ENCODE results near the gene NKAIN2. TPM values are rescaled to one million over a fixed set of nuclear protein-coding genes. Genes with fewer than 3 reads are reported as not detected.

NKAIN2 gene
- total RNA-seq, 2 donors from 2014 or later = 0.29 TPM; not detected in 1

- Histone ChIP-seq H3K9ac (ENCODE audit: extremely low read depth, low read length, poor library complexity, severe bottlenecking) (no peak overlapping the region), H3K9me3 (ENCODE audit: control insufficient read depth, low read length) (no peaks in the 10 kb centered on the region), H3K27me3 (ENCODE audit: control insufficient read depth, insufficient read depth, low read length, poor library complexity, severe bottlenecking) (no peaks in the 10 kb centered on the region), H3K36me3 (ENCODE audit: control insufficient read depth, insufficient read depth, low read length) (no peaks in the 10 kb centered on the region), H3K4me1 (ENCODE audit: control insufficient read depth, insufficient read depth, low read length) (no peaks in the 10 kb centered on the region), H3K27ac (ENCODE audit: low read depth, low read length) (no peak overlapping the region), H3K4me3 (ENCODE audit: low read length) (no peak overlapping the region)
- DNase-seq = no peak
- TF ChIP-seq CTCF (conservative IDR thresholded peaks at IDR 0.05) = no peak
- H3K9me3 Mint-ChIP-seq = no peaks in the 10 kb centered on the region
- no peaks in the 10 kb centered on the region for H3K27me3 Mint-ChIP-seq (ENCODE audit: insufficient read depth)
- no peaks in the 10 kb centered on the region for H3K36me3 Mint-ChIP-seq (ENCODE audit: low read depth)
- H3K4me3 Mint-ChIP-seq = no peak overlapping the region
- no peak overlapping the region for H3K27ac Mint-ChIP-seq
- 98% methylated on average over 4 of the region's 4 CpGs; no CpG with 5 or more reads in 1 of the 2 experiments for WGBS, 2 experiments (ENCODE audit: insufficient coverage in 1 of 2, insufficient read length in 1 of 2)
- no peaks in the 10 kb centered on the region for H3K4me1 Mint-ChIP-seq
Measured at GRCh38 chr6:124355146-124355545, 551.5 kb downstream of the NKAIN2 start.

GRCh38 chr6:124356276-124356810 lies 552.7 kb downstream of the NKAIN2 start:
- no peaks in the 10 kb centered on the region for H3K36me3 ChIP-seq (ENCODE audit: control insufficient read depth, insufficient read depth, low read length)
- Mint-ChIP-seq H3K9me3 (no peaks in the 10 kb centered on the region), H3K4me3 (no peak overlapping the region), H3K36me3 (ENCODE audit: low read depth) (no peaks in the 10 kb centered on the region), H3K4me1 (no peaks in the 10 kb centered on the region), H3K27ac (no peak overlapping the region), H3K27me3 (ENCODE audit: insufficient read depth) (no peaks in the 10 kb centered on the region)
- H3K9me3 ChIP-seq (ENCODE audit: control insufficient read depth, low read length) = no peaks in the 10 kb centered on the region
- no peak for DNase-seq
- no peaks in the 10 kb centered on the region for H3K27me3 ChIP-seq (ENCODE audit: control insufficient read depth, insufficient read depth, low read length, poor library complexity, severe bottlenecking)
- H3K4me3 ChIP-seq (ENCODE audit: low read length) = no peak overlapping the region
- H3K9ac ChIP-seq (ENCODE audit: extremely low read depth, low read length, poor library complexity, severe bottlenecking) = no peak overlapping the region
- 70 to 80% methylated on average over 4 to 5 of the region's 5 CpGs for WGBS, 2 experiments (ENCODE audit: insufficient coverage in 1 of 2, insufficient read length in 1 of 2)
- TF ChIP-seq CTCF (conservative IDR thresholded peaks at IDR 0.05) = no peak
- no peaks in the 10 kb centered on the region for H3K4me1 ChIP-seq (ENCODE audit: control insufficient read depth, insufficient read depth, low read length)
- no peak overlapping the region for H3K27ac ChIP-seq (ENCODE audit: low read depth, low read length)

- no peak overlapping the region for H3K4me3 Mint-ChIP-seq
- Histone ChIP-seq H3K4me1 (ENCODE audit: control insufficient read depth, insufficient read depth, low read length) (no peaks in the 10 kb centered on the region), H3K36me3 (ENCODE audit: control insufficient read depth, insufficient read depth, low read length) (no peaks in the 10 kb centered on the region), H3K27ac (ENCODE audit: low read depth, low read length) (no peak overlapping the region), H3K27me3 (ENCODE audit: control insufficient read depth, insufficient read depth, low read length, poor library complexity, severe bottlenecking) (no peaks in the 10 kb centered on the region), H3K4me3 (ENCODE audit: low read length) (no peak overlapping the region), H3K9ac (ENCODE audit: extremely low read depth, low read length, poor library complexity, severe bottlenecking) (no peak overlapping the region), H3K9me3 (ENCODE audit: control insufficient read depth, low read length) (no peaks in the 10 kb centered on the region)
- no peak overlapping the region for H3K27ac Mint-ChIP-seq
- no peak for TF ChIP-seq CTCF (conservative IDR thresholded peaks at IDR 0.05)
- no peaks in the 10 kb centered on the region for H3K9me3 Mint-ChIP-seq
- no peak for DNase-seq
- WGBS, 2 experiments (ENCODE audit: insufficient coverage in 1 of 2, insufficient read length in 1 of 2) = no CpG with 5 or more reads among the region's 1 CpG
- H3K4me1 Mint-ChIP-seq = no peaks in the 10 kb centered on the region
- H3K27me3 Mint-ChIP-seq (ENCODE audit: insufficient read depth) = no peaks in the 10 kb centered on the region
- H3K36me3 Mint-ChIP-seq (ENCODE audit: low read depth) = no peaks in the 10 kb centered on the region
Measured at GRCh38 chr6:124356811-124357210, 553.1 kb downstream of the NKAIN2 start.
